CD14-positive monocyte (primary cell): ENCODE data around the gene MEOX2. TPM values are rescaled to one million over a fixed set of nuclear protein-coding genes. Genes with fewer than 3 reads are reported as not detected.

Source experiments
- DNase-seq, 3 donors: peaks; one replicate each; pipeline ENCODE4 v3.0.0-alpha.2; 2011 to 2022
- H2AFZ ChIP-seq: 2 replicates; pipeline ENCODE4 v1.6.0; 2012; ENCODE audit warnings: mild to moderate bottlenecking, low read depth, low read length, inconsistent platforms; ENCODE audit not compliant: insufficient read depth, poor library complexity, severe bottlenecking
- H3K27ac ChIP-seq, 2 donors: 1 replicate in 1 of 2; 2 replicates in 1 of 2; pipeline ENCODE4 v1.5.1; 2012 to 2013; ENCODE audit warnings: low read length in 2 of 2, control low read depth in 1 of 2, inconsistent platforms in 1 of 2, low read depth in 1 of 2, mild to moderate bottlenecking in 1 of 2
- H3K27me3 ChIP-seq, 2 donors: one replicate each; pipeline versions ENCODE4 v1.6.0 to v1.6.1; 2011 to 2013; ENCODE audit warnings: low read length in 2 of 2; ENCODE audit not compliant: control insufficient read depth in 2 of 2, insufficient read depth in 2 of 2
- H3K36me3 ChIP-seq, 2 donors: replicated peaks in 1 of 2; 1 replicate in 1 of 2; 2 replicates in 1 of 2; pipeline versions ENCODE4 v1.5.1 to v1.6.1; 2012 to 2013; ENCODE audit warnings: low read length in 2 of 2, control low read depth in 1 of 2, inconsistent platforms in 1 of 2, mild to moderate bottlenecking in 1 of 2; ENCODE audit not compliant: insufficient read depth in 2 of 2, control insufficient read depth in 1 of 2
- H3K4me1 ChIP-seq, 2 donors: 1 replicate in 1 of 2; 2 replicates in 1 of 2; pipeline versions ENCODE4 v1.5.1 to v1.6.1; 2012 to 2013; ENCODE audit warnings: low read length in 2 of 2, control low read depth in 1 of 2, inconsistent platforms in 1 of 2, mild to moderate bottlenecking in 1 of 2, moderate library complexity in 1 of 2; ENCODE audit not compliant: insufficient read depth in 2 of 2, control insufficient read depth in 1 of 2
- H3K4me2 ChIP-seq: replicated peaks from 2 replicates; pipeline ENCODE3; 2012; ENCODE audit warnings: low read length, moderate library complexity, mild to moderate bottlenecking; ENCODE audit not compliant: poor library complexity, severe bottlenecking; ENCODE audit errors: extremely low read depth
- H3K4me3 ChIP-seq, 3 experiments: fragments of 200-600 bp in 1 of 3; sonication (generic) in 1 of 3; replicated peaks in 1 of 3; 1 replicate in 2 of 3; 2 replicates in 1 of 3; pipeline ENCODE4 v1.5.1; 2011 to 2013; ENCODE audit warnings: low read length in 3 of 3, mild to moderate bottlenecking in 3 of 3, control low read depth in 2 of 3, low read depth in 2 of 3, inconsistent platforms in 1 of 3, moderate library complexity in 1 of 3
- H3K79me2 ChIP-seq: 2 replicates; pipeline ENCODE4 v1.6.0; 2012; ENCODE audit warnings: mild to moderate bottlenecking, control low read depth, inconsistent platforms, low read length, moderate library complexity; ENCODE audit not compliant: insufficient read depth
- H3K9ac ChIP-seq: 2 replicates; pipeline ENCODE4 v1.6.0; 2017; ENCODE audit warnings: low read length, mild to moderate bottlenecking; ENCODE audit not compliant: insufficient read depth, poor library complexity, severe bottlenecking
- H3K9me3 ChIP-seq, 2 donors: replicated peaks in 1 of 2; 1 replicate in 1 of 2; 2 replicates in 1 of 2; pipeline versions ENCODE4 v1.5.1 to v1.6.1; 2012 to 2013; ENCODE audit warnings: low read length in 2 of 2, control low read depth in 1 of 2; ENCODE audit not compliant: control insufficient read depth in 1 of 2, insufficient read depth in 1 of 2
- H4K20me1 ChIP-seq: 2 replicates; pipeline ENCODE4 v1.6.0; 2012; ENCODE audit warnings: mild to moderate bottlenecking, low read length, control low read depth, moderate library complexity; ENCODE audit not compliant: insufficient read depth
- H3K27ac Mint-ChIP-seq, 7 donors: one replicate each; pipeline ENCODE4 v1.8.0; 2020; ENCODE audit warnings: mild to moderate bottlenecking in 7 of 7, mixed read lengths in 7 of 7, moderate library complexity in 6 of 7, inconsistent platforms in 2 of 7
- H3K27me3 Mint-ChIP-seq, 3 donors: one replicate each; pipeline ENCODE4 v1.8.0; 2021 to 2022; ENCODE audit warnings: low read depth in 3 of 3, mild to moderate bottlenecking in 3 of 3, mixed read lengths in 3 of 3, moderate library complexity in 3 of 3, inconsistent platforms in 1 of 3
- H3K36me3 Mint-ChIP-seq, 2 donors: one replicate each; pipeline ENCODE4 v1.8.0; 2020; ENCODE audit warnings: mixed read lengths in 2 of 2, inconsistent platforms in 1 of 2, mild to moderate bottlenecking in 1 of 2
- H3K4me1 Mint-ChIP-seq: one replicate; pipeline ENCODE4 v1.8.0; 2020; ENCODE audit warnings: mild to moderate bottlenecking, mixed read lengths
- H3K4me3 Mint-ChIP-seq, 2 donors: one replicate each; pipeline ENCODE4 v1.8.0; 2020; ENCODE audit warnings: mild to moderate bottlenecking in 2 of 2, mixed read lengths in 2 of 2, moderate library complexity in 1 of 2
- H3K9me3 Mint-ChIP-seq, 7 donors: one replicate each; pipeline ENCODE4 v1.8.0; 2020 to 2022; ENCODE audit warnings: mixed read lengths in 7 of 7, mild to moderate bottlenecking in 6 of 7, moderate library complexity in 6 of 7, inconsistent platforms in 2 of 7
- CTCF ChIP-seq: fragments of 200-600 bp; IDR thresholded peaks from one replicate; pipeline ENCODE4 v1.8.0; 2022; ENCODE audit warnings: antibody characterized with exemption, mild to moderate bottlenecking
- WGBS: methylation state at CpG from one replicate; pipeline ENCODE4 v1.1.5; 2013; ENCODE audit warnings: missing lambda C conversion rate; ENCODE audit not compliant: insufficient coverage; 5-methylcytosine and 5-hydroxymethylcytosine counted together
- intact Hi-C, 2 donors: fragments of 100-400 bp; cut with micrococcal nuclease; formaldehyde crosslinking; loops; one replicate each; pipeline versions ENCODE4 v1.15.0 to v1.15.1; 2023
- polyA plus RNA-seq, 3 donors: library from polyadenylated mRNA; depleted of rRNA in 1 of 3; unstranded in 2 of 3; stranded (reverse) in 1 of 3; fragments of 300-500 nt in 2 of 3; fragments of >200 nt in 1 of 3; fragmentation: Illumina TruSeq in 2 of 3; gene quantifications; 1 replicate in 2 of 3; 2 replicates in 1 of 3; pipeline ENCODE4 v1.2.3, GENCODE V29; 2012 to 2021

The MEOX2 gene
- polyA plus RNA-seq, 3 donors: not detected

GRCh38 chr7:15584575-15584974, 101.9 kb downstream of the MEOX2 start:
- Histone ChIP-seq H3K9ac (no peak overlapping the region), H3K36me3 (no peaks in the 10 kb centered on the region), H2AFZ (no peak overlapping the region), H4K20me1 (no peaks in the 10 kb centered on the region), H3K9me3 (peaks cover 7 to 11% of the 10 kb centered on the region in 2 donors), H3K27me3 (no peaks in the 10 kb centered on the region), H3K79me2 (no peaks in the 10 kb centered on the region), H3K4me2 (no peak overlapping the region), H3K4me3 (no peak overlapping the region), H3K4me1 (no peaks in the 10 kb centered on the region), H3K27ac (no peak overlapping the region)
- H3K9me3 Mint-ChIP-seq: peaks cover 3 to 12% (median 9%) of the 10 kb centered on the region in 7 donors
- no peaks in the 10 kb centered on the region for H3K27me3 Mint-ChIP-seq
- intact Hi-C loops: no loop called here
- H3K36me3 Mint-ChIP-seq: no peaks in the 10 kb centered on the region
- H3K4me3 Mint-ChIP-seq: no peak overlapping the region
- no peak for TF ChIP-seq CTCF
- H3K27ac Mint-ChIP-seq: no peak overlapping the region
- no peaks in the 10 kb centered on the region for H3K4me1 Mint-ChIP-seq
- no peak for DNase-seq
- WGBS: 81% methylated on average over 3 of the region's 3 CpGs

GRCh38 chr7:15582773-15583172, 103.7 kb downstream of the MEOX2 start:
- peaks cover 7 to 11% of the 10 kb centered on the region in 2 donors for H3K9me3 ChIP-seq
- Mint-ChIP-seq H3K4me3 (no peak overlapping the region), H3K36me3 (no peaks in the 10 kb centered on the region), H3K27me3 (no peaks in the 10 kb centered on the region), H3K9me3 (peaks cover 3 to 11% (median 9%) of the 10 kb centered on the region in 7 donors), H3K27ac (no peak overlapping the region), H3K4me1 (no peaks in the 10 kb centered on the region)
- no peak overlapping the region for H3K27ac ChIP-seq
- no peak overlapping the region for H2AFZ ChIP-seq
- H4K20me1 ChIP-seq: no peaks in the 10 kb centered on the region
- no peaks in the 10 kb centered on the region for H3K79me2 ChIP-seq
- intact Hi-C loops: no loop called here
- DNase-seq: no peak
- TF ChIP-seq CTCF: no peak
- no peaks in the 10 kb centered on the region for H3K27me3 ChIP-seq
- no peak overlapping the region for H3K4me2 ChIP-seq
- H3K4me1 ChIP-seq: no peaks in the 10 kb centered on the region
- H3K36me3 ChIP-seq: no peaks in the 10 kb centered on the region
- H3K4me3 ChIP-seq: no peak overlapping the region
- 100% methylated on average over 1 of the region's 1 CpG for WGBS
- no peak overlapping the region for H3K9ac ChIP-seq
